ENCODE measurements around the gene SVOPL.

GRCh38 chr7:138551102-138551501 is 150.1 kb downstream of the SVOPL start:
- TF ChIP-seq CTCF (IDR thresholded peaks at IDR 0.05 in 8 of 11, conservative IDR thresholded peaks at IDR 0.05 in 3 of 11) (no peak), POLR2A (IDR thresholded peaks at IDR 0.05) (no peak)

All from spleen (tissue), 7 donors.